GM12878 (cell line): Measurements from ENCODE around the gene AXIN1. TPM values are rescaled to one million over a fixed set of nuclear protein-coding genes. Genes with fewer than 3 reads are reported as not detected.

Experiments used
- E2F8 ChIP-seq: fragments of 450-650 bp; IDR thresholded peaks from 2 replicates; pipeline ENCODE4 v1.6.1; 2018; ENCODE audit warnings: mild to moderate bottlenecking, low read depth, moderate library complexity; ENCODE audit not compliant: partially characterized antibody
- ESRRA ChIP-seq: IDR thresholded peaks from 2 replicates; pipeline ENCODE4 v1.6.1; 2012; ENCODE audit warnings: mild to moderate bottlenecking, low read length, improper control_type of control experiment
- EZH2 ChIP-seq: IDR thresholded peaks from 2 replicates; pipeline ENCODE4 v1.6.1; 2012; ENCODE audit warnings: low read depth, mild to moderate bottlenecking, control low read depth, inconsistent platforms, low read length, borderline replicate concordance; ENCODE audit not compliant: control insufficient read depth
- FOS ChIP-seq: IDR thresholded peaks from 3 replicates; pipeline ENCODE4 v1.6.1; 2011; ENCODE audit warnings: borderline replicate concordance; ENCODE audit not compliant: insufficient read length; ENCODE audit errors: extremely low read depth
- HDAC2 ChIP-seq: fragments of 200-600 bp; sonication (generic); IDR thresholded peaks from 2 replicates; pipeline ENCODE4 v1.6.1; 2017
- KAT2A ChIP-seq: conservative IDR thresholded peaks from 2 replicates; pipeline ENCODE4 v1.6.1; 2011; ENCODE audit warnings: low read depth, low read length; ENCODE audit not compliant: control insufficient read depth
- KDM1A ChIP-seq: fragments of 200-600 bp; sonication (generic); IDR thresholded peaks from 2 replicates; pipeline ENCODE4 v1.6.1; 2016; ENCODE audit warnings: borderline replicate concordance
- MAX ChIP-seq: IDR thresholded peaks from 2 replicates; pipeline ENCODE4 v1.6.1; 2012; ENCODE audit warnings: low read depth, low read length, improper control_type of control experiment
- MEF2A ChIP-seq: IDR thresholded peaks from 2 replicates; pipeline ENCODE4 v1.6.1; 2011; ENCODE audit warnings: low read depth, mild to moderate bottlenecking, low read length, moderate library complexity; ENCODE audit not compliant: insufficient read depth
- MXI1 ChIP-seq: fragments of 150-350 bp; IDR thresholded peaks from 2 replicates; pipeline ENCODE4 v1.6.1; 2011; ENCODE audit warnings: low read depth, mild to moderate bottlenecking, inconsistent platforms, low read length, improper control_type of control experiment
- NFXL1 ChIP-seq: fragments of 450-650 bp; IDR thresholded peaks from 2 replicates; pipeline ENCODE4 v1.6.1; 2017; ENCODE audit warnings: antibody characterized with exemption, mild to moderate bottlenecking, borderline replicate concordance
- NRF1 ChIP-seq: conservative IDR thresholded peaks from 2 replicates; pipeline ENCODE4 v1.6.1; 2011; ENCODE audit warnings: mild to moderate bottlenecking, low read depth, low read length, improper control_type of control experiment
- RUNX3 ChIP-seq: IDR thresholded peaks from 2 replicates; pipeline ENCODE4 v1.6.1; 2012; ENCODE audit warnings: low read length, inconsistent platforms
- SMAD1 ChIP-seq: fragments of 450-650 bp; IDR thresholded peaks from 2 replicates; pipeline ENCODE4 v1.6.1; 2018; ENCODE audit warnings: mild to moderate bottlenecking, low read depth; ENCODE audit not compliant: partially characterized antibody
- STAT3 ChIP-seq: IDR thresholded peaks from 2 replicates; pipeline ENCODE4 v1.6.1; 2011; ENCODE audit warnings: low read depth, low read length, improper control_type of control experiment
- SUPT20H ChIP-seq: IDR thresholded peaks from 2 replicates; pipeline ENCODE4 v1.6.1; 2011; ENCODE audit warnings: low read depth, mild to moderate bottlenecking, low read length, moderate library complexity, borderline replicate concordance; ENCODE audit not compliant: control insufficient read depth
- ZBTB11 ChIP-seq: fragments of 450-650 bp; formaldehyde crosslinking; IDR thresholded peaks from 2 replicates; pipeline ENCODE4 v1.5.0; 2022; ENCODE audit warnings: mild to moderate bottlenecking, missing genetic modification characterization
- ZBTB40 ChIP-seq: fragments of 450-650 bp; IDR thresholded peaks from 2 replicates; pipeline ENCODE4 v1.6.1; 2016; ENCODE audit warnings: mild to moderate bottlenecking, moderate library complexity, borderline replicate concordance
- ZNF24 ChIP-seq: fragments of 450-650 bp; IDR thresholded peaks from 2 replicates; pipeline ENCODE4 v1.6.1; 2017; ENCODE audit warnings: antibody characterized with exemption, mild to moderate bottlenecking
- polyA plus RNA-seq, 11 experiments: library from polyadenylated mRNA; depleted of rRNA in 4 of 11; unstranded in 6 of 11; stranded (reverse) in 5 of 11; fragments of >200 nt; fragmentation: Nextera tagmentation in 4 of 11; fragmentation: Illumina TruSeq in 1 of 11; extraction: Ambion mirVana in 4 of 11; extraction: Trizol in 1 of 11; gene quantifications; 1 replicate in 1 of 11; 2 replicates in 10 of 11; pipeline versions ENCODE4 v1.2.1 to v1.2.3, GENCODE V29; 2011 to 2016; ENCODE audit warnings: inconsistent platforms in 2 of 11, missing spikeins in 2 of 11, low read depth in 1 of 11
- total RNA-seq, 4 experiments: library from RNA; depleted of rRNA in 3 of 4; stranded (reverse); fragments of >200 nt in 3 of 4; fragmentation: Illumina TruSeq in 1 of 4; extraction: Trizol in 1 of 4; gene quantifications; 2 replicates each; pipeline versions ENCODE4 v1.2.1 to v1.2.3, GENCODE V29; 2013 to 2021

AXIN1 gene
- total and polyA plus RNA-seq, 10 of the 15 experiments (the other 5 are each of a cell fraction or from before 2014, with no cell fraction given), result 0.26 to 27.1 (median 7.7) TPM

- TF ChIP-seq ZBTB11 (no peak), HDAC2 (no peak), SUPT20H (no peak), ESRRA (no peak), E2F8 (no peak), MEF2A (no peak), ZNF24 (no peak), NFXL1 (no peak), EZH2 (no peak), ZBTB40 (no peak), MAX (peak; percentile 79), RUNX3 (peak; percentile 15; the same call in 1 of the 2 replicates), KDM1A (no peak), STAT3 (no peak), MXI1 (no peak; the same call in 1 of the 2 replicates), SMAD1 (no peak), FOS (no peak), NRF1 (peak; percentile 55), KAT2A (no peak)
Measured at GRCh38 chr16:401468-402348, 49.2 kb upstream of the AXIN1 start, which contains the start of gene DECR2 (continued).
